HepG2 (cell line): ENCODE measurements around the gene KDM5B. TPM values are rescaled to one million over a fixed set of nuclear protein-coding genes. Genes with fewer than 3 reads are reported as not detected.
A peak's percentile ranks its signal among the peaks of the same experiment; 100 is the strongest.

Experiments used
- ATF1 ChIP-seq: IDR thresholded peaks from 2 replicates; pipeline ENCODE4 v1.6.1; 2016; ENCODE audit warnings: mild to moderate bottlenecking, control low read depth
- ATRX ChIP-seq: sonication (generic); formaldehyde crosslinking; IDR thresholded peaks from 2 replicates; pipeline ENCODE4 v1.4.0; 2020; ENCODE audit warnings: missing genetic modification reagents, borderline replicate concordance
- EP300 ChIP-seq, 3 experiments: sonication (generic) in 1 of 3; formaldehyde crosslinking in 1 of 3; IDR thresholded peaks; 2 replicates each; pipeline versions ENCODE4 v1.5.1 to v1.6.1; 2011 to 2020; ENCODE audit warnings: low read depth in 2 of 3, low read length in 2 of 3, borderline replicate concordance in 1 of 3, improper control_type of control experiment in 1 of 3, mild to moderate bottlenecking in 1 of 3, missing genetic modification reagents in 1 of 3, moderate library complexity in 1 of 3
- FOXK2 ChIP-seq: fragments of 450-650 bp; IDR thresholded peaks from 2 replicates; pipeline ENCODE4 v1.6.1; 2016
- FOXP1 ChIP-seq, 2 experiments: fragments of 450-650 bp in 1 of 2; IDR thresholded peaks; 2 replicates each; pipeline ENCODE4 v1.6.1; 2017 to 2018; ENCODE audit warnings: antibody characterized with exemption in 1 of 2
- HNF1B ChIP-seq: sonication (generic); formaldehyde crosslinking; IDR thresholded peaks from 2 replicates; pipeline ENCODE4 v1.5.1; 2020; ENCODE audit warnings: mild to moderate bottlenecking, moderate library complexity, missing genetic modification reagents
- MEIS2 ChIP-seq: sonication (generic); formaldehyde crosslinking; IDR thresholded peaks from 2 replicates; pipeline ENCODE4 v1.9.0; 2021; ENCODE audit warnings: mild to moderate bottlenecking, missing genetic modification reagents
- PAXIP1 ChIP-seq: sonication (generic); formaldehyde crosslinking; conservative IDR thresholded peaks from 2 replicates; pipeline ENCODE4 v1.4.0; 2020; ENCODE audit warnings: mild to moderate bottlenecking, missing genetic modification reagents, moderate library complexity
- SAP130 ChIP-seq: IDR thresholded peaks from 2 replicates; pipeline ENCODE4 v1.6.1; 2016; ENCODE audit warnings: low read depth
- SIN3B ChIP-seq: fragments of 150-350 bp; IDR thresholded peaks from 2 replicates; pipeline ENCODE4 v1.6.1; 2014; ENCODE audit warnings: low read length
- TEF ChIP-seq: sonication (generic); formaldehyde crosslinking; IDR thresholded peaks from 2 replicates; pipeline ENCODE4 v1.5.0; 2020; ENCODE audit warnings: missing genetic modification reagents
- TFDP1 ChIP-seq: IDR thresholded peaks from 2 replicates; pipeline ENCODE4 v1.6.1; 2016; ENCODE audit warnings: missing compliant biosample characterization, missing genetic modification reagents, borderline replicate concordance
- TFE3 ChIP-seq: IDR thresholded peaks from 2 replicates; pipeline ENCODE4 v1.6.1; 2016
- ZBTB8A ChIP-seq: sonication (generic); formaldehyde crosslinking; IDR thresholded peaks from 2 replicates; pipeline ENCODE4 v1.4.0; 2020; ENCODE audit warnings: mild to moderate bottlenecking, low read depth, missing genetic modification reagents, borderline replicate concordance
- ZFP36L2 ChIP-seq: sonication (generic); formaldehyde crosslinking; IDR thresholded peaks from 2 replicates; pipeline ENCODE4 v1.4.0; 2020; ENCODE audit warnings: missing genetic modification reagents
- ZNF292 ChIP-seq: sonication (generic); formaldehyde crosslinking; IDR thresholded peaks from 2 replicates; pipeline ENCODE4 v1.8.1; 2022; ENCODE audit warnings: mild to moderate bottlenecking, low read depth, missing genetic modification reagents, borderline replicate concordance
- ZNF430 ChIP-seq: sonication (generic); formaldehyde crosslinking; IDR thresholded peaks from 2 replicates; pipeline ENCODE4 v1.9.0; 2021; ENCODE audit warnings: mild to moderate bottlenecking, missing genetic modification reagents
- ZNF619 ChIP-seq: sonication (generic); formaldehyde crosslinking; IDR thresholded peaks from 2 replicates; pipeline ENCODE4 v1.4.0; 2020; ENCODE audit warnings: mild to moderate bottlenecking, missing genetic modification reagents
- ZNF652 ChIP-seq: IDR thresholded peaks from 2 replicates; pipeline ENCODE4 v1.6.1; 2016; ENCODE audit warnings: low read depth, borderline replicate concordance
- ZNF713 ChIP-seq: sonication (generic); formaldehyde crosslinking; IDR thresholded peaks from 2 replicates; pipeline ENCODE4 v1.4.0; 2020; ENCODE audit warnings: mild to moderate bottlenecking, missing genetic modification reagents
- polyA plus RNA-seq, 8 experiments: library from polyadenylated mRNA; depleted of rRNA in 3 of 8; stranded (reverse) in 7 of 8; unstranded in 1 of 8; fragments of >200 nt; fragmentation: Illumina TruSeq in 4 of 8; extraction: Trizol in 4 of 8; gene quantifications; 2 replicates each; pipeline versions ENCODE4 v1.2.1 to v1.2.3, GENCODE V29; 2011 to 2016; ENCODE audit warnings: low read depth in 4 of 8, missing spikeins in 1 of 8, mixed read lengths in 1 of 8; ENCODE audit not compliant: insufficient read depth in 1 of 8
- total RNA-seq, 5 experiments: library from RNA; depleted of rRNA; stranded (reverse); fragments of >200 nt; fragmentation: Illumina TruSeq; extraction: Trizol; gene quantifications; 2 replicates each; pipeline ENCODE4 v1.2.3, GENCODE V29; 2016; ENCODE audit warnings: low read depth in 1 of 5

The KDM5B gene
- total and polyA plus RNA-seq, 2 of the 13 experiments (the other 11 are each of a cell fraction or from before 2014, with no cell fraction given): 34.2 to 35.4 TPM

- TF ChIP-seq ZNF430 (0 out of 2 replicates have a peak, but pooled peaks have one; percentile 30), ZNF652 (CRISPR knock-in tag) (no peak), ATF1 (CRISPR knock-in tag) (no peak), SIN3B (no peak), ZNF619 (CRISPR knock-in tag) (no peak), ZBTB8A (CRISPR knock-in tag) (no peak), ZNF292 (CRISPR knock-in tag) (no peak), TFE3 (CRISPR knock-in tag) (peak; percentile 58; the same call in 1 of the 2 replicates), ZFP36L2 (CRISPR knock-in tag) (no peak), EP300 (IDR thresholded peaks at IDR 0.05; ENCODE audit: low read depth in 2 of 2, low read length in 2 of 2) (no peak), EP300 (CRISPR knock-in tag; IDR thresholded peaks at IDR 0.05; ENCODE audit: borderline replicate concordance) (no peak), ZNF713 (CRISPR knock-in tag) (no peak; the same call in 1 of the 2 replicates), TEF (CRISPR knock-in tag) (no peak), TFDP1 (CRISPR knock-in tag) (peak; percentile 59; the same call in 1 of the 2 replicates), FOXP1 (IDR thresholded peaks at IDR 0.05) (no peak), FOXP1 (CRISPR knock-in tag; IDR thresholded peaks at IDR 0.05) (no peak), ATRX (CRISPR knock-in tag) (no peak), SAP130 (CRISPR knock-in tag) (peak; percentile 44; the same call in 1 of the 2 replicates), HNF1B (0 out of 2 replicates have a peak, but pooled peaks have one; percentile 5), FOXK2 (no peak), PAXIP1 (CRISPR knock-in tag) (0 out of 2 replicates have a peak, but pooled peaks have one; percentile 17), MEIS2 (CRISPR knock-in tag) (no peak)
Measured at GRCh38 chr1:202811296-202812175, 3.3 kb upstream of the KDM5B start (continued).
